ENCODE results near the gene KPNA2.
"Not testable (repeated sequence)": the region's sequence is repeated elsewhere in the genome, so short reads cannot be mapped to it uniquely, and the experiment has no call there.

KPNA2 gene

GRCh38 chr17:68019675-68020408 is 15.7 kb upstream of the KPNA2 start:
- H3K4me3 ChIP-seq (ENCODE audit: low read depth, low read length): peak overlapping the region; percentile 72

- peak overlapping the region; percentile 72 for H3K4me3 ChIP-seq (ENCODE audit: low read depth, low read length)
Observed at GRCh38 chr17:68020409-68020756, 15.2 kb upstream of the KPNA2 start.

- peak overlapping the region; percentile 72 for H3K4me3 ChIP-seq (ENCODE audit: low read depth, low read length)
Observed at GRCh38 chr17:68020791-68021190, 14.7 kb upstream of the KPNA2 start.

GRCh38 chr17:68021963-68022362 is 13.6 kb upstream of the KPNA2 start:
- H3K4me3 ChIP-seq (ENCODE audit: low read depth, low read length): no peak overlapping the region

GRCh38 chr17:68022547-68022946 is 13.0 kb upstream of the KPNA2 start:
- H3K4me3 ChIP-seq (ENCODE audit: low read depth, low read length): not testable (repeated sequence)

GRCh38 chr17:68029512-68030215 is 5.9 kb upstream of the KPNA2 start:
- no peak overlapping the region for H3K4me3 ChIP-seq (ENCODE audit: low read depth, low read length)

- no peak overlapping the region for H3K4me3 ChIP-seq (ENCODE audit: low read depth, low read length)
Observed at GRCh38 chr17:68033636-68034451, 1.7 kb upstream of the KPNA2 start.

- no peak overlapping the region for H3K4me3 ChIP-seq (ENCODE audit: low read depth, low read length)
Observed at GRCh38 chr17:68034452-68034776, 1.1 kb upstream of the KPNA2 start.

- no peak overlapping the region for H3K4me3 ChIP-seq (ENCODE audit: low read depth, low read length)
Observed at GRCh38 chr17:68035131-68035522, 408 bp upstream of the KPNA2 start.

- peak overlapping the region; percentile 62 for H3K4me3 ChIP-seq (ENCODE audit: low read depth, low read length)
Observed at GRCh38 chr17:68036304-68037147, 991 bp downstream of the KPNA2 start.

GRCh38 chr17:68047153-68047846 is 11.8 kb downstream of the KPNA2 start:
- no peak overlapping the region for H3K4me3 ChIP-seq (ENCODE audit: low read depth, low read length)

GRCh38 chr17:68047890-68048542 is 12.5 kb downstream of the KPNA2 start:
- H3K4me3 ChIP-seq (ENCODE audit: low read depth, low read length): not testable (repeated sequence)

GRCh38 chr17:68048996-68049395 is 13.5 kb downstream of the KPNA2 start:
- H3K4me3 ChIP-seq (ENCODE audit: low read depth, low read length): no peak overlapping the region

- H3K4me3 ChIP-seq (ENCODE audit: low read depth, low read length): not testable (repeated sequence)
Observed at GRCh38 chr17:68049812-68050437, 14.4 kb downstream of the KPNA2 start.

- H3K4me3 ChIP-seq (ENCODE audit: low read depth, low read length): not testable (repeated sequence)
Observed at GRCh38 chr17:68051321-68052312, 16.1 kb downstream of the KPNA2 start.

GRCh38 chr17:68052810-68053209 is 17.3 kb downstream of the KPNA2 start:
- H3K4me3 ChIP-seq (ENCODE audit: low read depth, low read length): no peak overlapping the region

- H3K4me3 ChIP-seq (ENCODE audit: low read depth, low read length): no peak overlapping the region
Observed at GRCh38 chr17:68053231-68054013, 17.9 kb downstream of the KPNA2 start.
